Fibroblast of lung (primary cell): Measurements from ENCODE around the gene RAB18. TPM values are rescaled to one million over a fixed set of nuclear protein-coding genes. Genes with fewer than 3 reads are reported as not detected.
"Not testable (repeated sequence)": the region's sequence is repeated elsewhere in the genome, so short reads cannot be mapped to it uniquely, and the experiment has no call there.

Source experiments
- DNase-seq, 2 donors: peaks; one replicate each; pipeline versions ENCODE4 v3.0.0 to v3.0.0-alpha.2; 2010; ENCODE audit warnings: low read depth in 2 of 2
- H2AFZ ChIP-seq: 2 replicates; pipeline ENCODE4 v1.5.1; 2012; ENCODE audit warnings: low read length, control low read depth, inconsistent platforms
- H3K27ac ChIP-seq: 2 replicates; pipeline ENCODE4 v1.5.1; 2011; ENCODE audit warnings: low read length, control low read depth; ENCODE audit not compliant: insufficient read depth
- H3K27me3 ChIP-seq: 2 replicates; pipeline ENCODE4 v1.5.1; 2011; ENCODE audit warnings: mild to moderate bottlenecking, low read length; ENCODE audit not compliant: control insufficient read depth, insufficient read depth
- H3K36me3 ChIP-seq: 2 replicates; pipeline ENCODE4 v1.5.1; 2011; ENCODE audit warnings: low read length; ENCODE audit not compliant: control insufficient read depth, insufficient read depth
- H3K4me1 ChIP-seq: 2 replicates; pipeline ENCODE4 v1.5.1; 2011; ENCODE audit warnings: low read length; ENCODE audit not compliant: control insufficient read depth, insufficient read depth; ENCODE audit errors: extremely low read depth
- H3K4me2 ChIP-seq: 2 replicates; pipeline ENCODE4 v1.5.1; 2011; ENCODE audit warnings: low read length, control low read depth; ENCODE audit not compliant: insufficient read depth; ENCODE audit errors: extremely low read depth
- H3K4me3 ChIP-seq, 4 experiments: fragments of 200-600 bp in 1 of 4; sonication (generic) in 1 of 4; replicated peaks in 1 of 4; 2 replicates each; pipeline ENCODE4 v1.5.1; 2011 to 2016; ENCODE audit warnings: low read length in 4 of 4, low read depth in 3 of 4, mild to moderate bottlenecking in 3 of 4, control low read depth in 2 of 4, inconsistent platforms in 1 of 4, mixed read lengths in 1 of 4; ENCODE audit not compliant: insufficient read depth in 1 of 4; ENCODE audit errors: control extremely low read depth in 1 of 4
- H3K79me2 ChIP-seq: 2 replicates; pipeline ENCODE4 v1.5.1; 2012; ENCODE audit warnings: mild to moderate bottlenecking, low read length, inconsistent platforms; ENCODE audit not compliant: control insufficient read depth, insufficient read depth
- H3K9ac ChIP-seq: 2 replicates; pipeline ENCODE4 v1.5.1; 2011; ENCODE audit warnings: mild to moderate bottlenecking, low read length, control low read depth; ENCODE audit not compliant: insufficient read depth
- H3K9me3 ChIP-seq: 2 replicates; pipeline ENCODE4 v1.5.1; 2012; ENCODE audit warnings: low read depth, low read length; ENCODE audit not compliant: control insufficient read depth, insufficient read depth
- H4K20me1 ChIP-seq: 2 replicates; pipeline ENCODE4 v1.5.1; 2011; ENCODE audit warnings: low read length; ENCODE audit not compliant: control insufficient read depth, insufficient read depth; ENCODE audit errors: extremely low read depth
- EZH2 ChIP-seq: IDR thresholded peaks from 2 replicates; pipeline ENCODE4 v1.5.1; 2012; ENCODE audit warnings: low read length, control low read depth, mild to moderate bottlenecking; ENCODE audit errors: missing control alignments
- polyA plus RNA-seq, 2 donors: library from polyadenylated mRNA; depleted of rRNA in 1 of 2; stranded (reverse) in 1 of 2; unstranded in 1 of 2; fragments of >200 nt; gene quantifications; 2 replicates each; pipeline ENCODE4 v1.2.1, GENCODE V29; 2011 to 2012; ENCODE audit warnings: missing spikeins in 1 of 2
- total RNA-seq: library from RNA; depleted of rRNA; stranded (reverse); fragments of >200 nt; gene quantifications from 2 replicates; pipeline ENCODE4 v1.2.1, GENCODE V29; 2014
- TF ChIP-seq, protein P1 (sequence below), 2 donors: IDR thresholded peaks in 1 of 2; conservative IDR thresholded peaks in 1 of 2; 1 replicate in 1 of 2; 2 replicates in 1 of 2; pipeline ENCODE4 v1.5.1; 2011 to 2012; ENCODE audit warnings: low read length in 2 of 2, control low read depth in 1 of 2, inconsistent platforms in 1 of 2, low read depth in 1 of 2, mild to moderate bottlenecking in 1 of 2

The RAB18 gene
- total and polyA plus RNA-seq, 2 donors (not counting 1 experiment from before 2014, with no cell fraction given): 42.1 to 95.2 TPM

- no peak overlapping the region for H3K4me2 ChIP-seq
- no peaks in the 10 kb centered on the region for H3K4me1 ChIP-seq
- H3K36me3 ChIP-seq: no peaks in the 10 kb centered on the region
- H3K79me2 ChIP-seq: no peaks in the 10 kb centered on the region
- H2AFZ ChIP-seq: no peak overlapping the region
- DNase-seq: no peak
- no peaks in the 10 kb centered on the region for H3K9me3 ChIP-seq
- no peak overlapping the region for H3K4me3 ChIP-seq
- H3K27me3 ChIP-seq: no peaks in the 10 kb centered on the region
- no peak overlapping the region for H3K27ac ChIP-seq
- H3K9ac ChIP-seq: no peak overlapping the region
- TF ChIP-seq, protein P1, sequence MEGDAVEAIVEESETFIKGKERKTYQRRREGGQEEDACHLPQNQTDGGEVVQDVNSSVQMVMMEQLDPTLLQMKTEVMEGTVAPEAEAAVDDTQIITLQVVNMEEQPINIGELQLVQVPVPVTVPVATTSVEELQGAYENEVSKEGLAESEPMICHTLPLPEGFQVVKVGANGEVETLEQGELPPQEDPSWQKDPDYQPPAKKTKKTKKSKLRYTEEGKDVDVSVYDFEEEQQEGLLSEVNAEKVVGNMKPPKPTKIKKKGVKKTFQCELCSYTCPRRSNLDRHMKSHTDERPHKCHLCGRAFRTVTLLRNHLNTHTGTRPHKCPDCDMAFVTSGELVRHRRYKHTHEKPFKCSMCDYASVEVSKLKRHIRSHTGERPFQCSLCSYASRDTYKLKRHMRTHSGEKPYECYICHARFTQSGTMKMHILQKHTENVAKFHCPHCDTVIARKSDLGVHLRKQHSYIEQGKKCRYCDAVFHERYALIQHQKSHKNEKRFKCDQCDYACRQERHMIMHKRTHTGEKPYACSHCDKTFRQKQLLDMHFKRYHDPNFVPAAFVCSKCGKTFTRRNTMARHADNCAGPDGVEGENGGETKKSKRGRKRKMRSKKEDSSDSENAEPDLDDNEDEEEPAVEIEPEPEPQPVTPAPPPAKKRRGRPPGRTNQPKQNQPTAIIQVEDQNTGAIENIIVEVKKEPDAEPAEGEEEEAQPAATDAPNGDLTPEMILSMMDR (conservative IDR thresholded peaks at IDR 0.05 in 1 of 2, IDR thresholded peaks at IDR 0.05 in 1 of 2; ENCODE audit: low read depth in 1 of 2, low read length in 2 of 2): no peak
- TF ChIP-seq EZH2: no peak
- H4K20me1 ChIP-seq: no peaks in the 10 kb centered on the region
These were observed 65.8 kb downstream of the RAB18 start for GRCh38 chr10:27569946-27570345.

- not testable (repeated sequence) for DNase-seq, H3K9ac ChIP-seq
These were observed 72.9 kb downstream of the RAB18 start for GRCh38 chr10:27577038-27577437.

GRCh38 chr10:27578316-27578715 is 74.2 kb downstream of the RAB18 start:
- Histone ChIP-seq H2AFZ (no peak overlapping the region), H3K4me3 (no peak overlapping the region), H4K20me1 (no peaks in the 10 kb centered on the region), H3K79me2 (no peaks in the 10 kb centered on the region), H3K36me3 (no peaks in the 10 kb centered on the region), H3K4me2 (no peak overlapping the region), H3K27ac (no peak overlapping the region), H3K9ac (no peak overlapping the region), H3K9me3 (no peaks in the 10 kb centered on the region), H3K4me1 (no peaks in the 10 kb centered on the region), H3K27me3 (no peaks in the 10 kb centered on the region)
- no peak for DNase-seq
- TF ChIP-seq, protein P1 (conservative IDR thresholded peaks at IDR 0.05 in 1 of 2, IDR thresholded peaks at IDR 0.05 in 1 of 2; ENCODE audit: low read depth in 1 of 2, low read length in 2 of 2): no peak
- no peak for TF ChIP-seq EZH2

More at GRCh38 chr10:27577038-27577437, 72.9 kb downstream of the RAB18 start:
- not testable (repeated sequence) for H4K20me1 ChIP-seq, H3K36me3 ChIP-seq, H3K4me3 ChIP-seq, H3K9me3 ChIP-seq, H3K4me2 ChIP-seq, H3K4me1 ChIP-seq, H2AFZ ChIP-seq, H3K79me2 ChIP-seq, H3K27ac ChIP-seq, H3K27me3 ChIP-seq
